H1 (cell line): Measurements from ENCODE around the gene TLE1.

Source experiments
- ATF3 ChIP-seq: IDR thresholded peaks from 2 replicates; pipeline ENCODE4 v1.6.1; 2011; ENCODE audit warnings: low read depth, mild to moderate bottlenecking, low read length; ENCODE audit not compliant: insufficient read depth
- CHD1 ChIP-seq: IDR thresholded peaks from 2 replicates; pipeline ENCODE4 v1.6.1; 2012; ENCODE audit warnings: low read depth, low read length, improper control_type of control experiment
- CTCF ChIP-seq, 3 experiments: IDR thresholded peaks; 1 replicate in 2 of 3; 2 replicates in 1 of 3; pipeline versions ENCODE4 v1.5.1 to v1.6.1; 2011; ENCODE audit warnings: low read length in 3 of 3, mild to moderate bottlenecking in 3 of 3, inconsistent platforms in 2 of 3, low read depth in 1 of 3, moderate library complexity in 1 of 3; ENCODE audit not compliant: insufficient read depth in 1 of 3; ENCODE audit errors: control extremely low read depth in 1 of 3
- EZH2 ChIP-seq: fragments of 200-600 bp; sonication (generic); IDR thresholded peaks from 2 replicates; pipeline ENCODE4 v1.7.1; 2012; ENCODE audit warnings: low read depth, mild to moderate bottlenecking, moderate library complexity, low read length, inconsistent platforms; ENCODE audit not compliant: severe bottlenecking
- POLR2A ChIP-seq, 2 experiments: IDR thresholded peaks; 1 replicate in 1 of 2; 2 replicates in 1 of 2; pipeline ENCODE4 v1.6.1; 2011; ENCODE audit warnings: low read depth in 2 of 2, low read length in 2 of 2, mild to moderate bottlenecking in 2 of 2; ENCODE audit errors: control extremely low read depth in 1 of 2
- RAD21 ChIP-seq, 2 experiments: IDR thresholded peaks in 1 of 2; conservative IDR thresholded peaks in 1 of 2; 2 replicates each; pipeline ENCODE4 v1.6.1; 2011; ENCODE audit warnings: low read depth in 2 of 2, low read length in 2 of 2, improper control_type of control experiment in 1 of 2, inconsistent platforms in 1 of 2, mild to moderate bottlenecking in 1 of 2, moderate library complexity in 1 of 2
- RBBP5 ChIP-seq: IDR thresholded peaks from 2 replicates; pipeline ENCODE4 v1.7.1; 2012; ENCODE audit warnings: low read depth, mild to moderate bottlenecking, inconsistent platforms, low read length, moderate library complexity, borderline replicate concordance
- YY1 ChIP-seq: IDR thresholded peaks from 2 replicates; pipeline ENCODE4 v1.6.1; 2011; ENCODE audit warnings: low read depth, mild to moderate bottlenecking, low read length

- TF ChIP-seq POLR2A (IDR thresholded peaks at IDR 0.05; ENCODE audit: control extremely low read depth in 1 of 2, low read depth in 2 of 2, low read length in 2 of 2) (no peak), EZH2 (no peak), CTCF (IDR thresholded peaks at IDR 0.05; ENCODE audit: control extremely low read depth in 1 of 3, insufficient read depth in 1 of 3, low read depth in 1 of 3, low read length in 3 of 3) (no peak), RBBP5 (no peak), YY1 (no peak), CHD1 (no peak), ATF3 (no peak), RAD21 (IDR thresholded peaks at IDR 0.05 in 1 of 2, conservative IDR thresholded peaks at IDR 0.05 in 1 of 2; ENCODE audit: low read depth in 2 of 2, low read length in 2 of 2) (no peak)
Measured at GRCh38 chr9:81578606-81579005, 110.7 kb downstream of the TLE1 start.
